Thoracic aorta (tissue), 2 donors: ENCODE results near the gene LARP6. TPM values are rescaled to one million over a fixed set of nuclear protein-coding genes. Genes with fewer than 3 reads are reported as not detected.
A peak's percentile ranks its signal among the peaks of the same experiment; 100 is the strongest.

ENCODE experiments used
- ATAC-seq: fragments of 150-250 bp; one replicate; pipeline ENCODE4 v1.8.0; 2017; ENCODE audit warnings: low read depth; ENCODE audit not compliant: insufficient number of reproducible peaks, low FRiP score
- DNase-seq: peaks from one replicate; pipeline ENCODE4 v3.0.0-alpha.2; 2020; ENCODE audit warnings: low spot score
- H3K27ac ChIP-seq, 2 donors: fragments of 200-600 bp; sonication (generic); 1 replicate in 1 of 2; 2 replicates in 1 of 2; pipeline ENCODE4 v1.5.1; 2016; ENCODE audit warnings: mild to moderate bottlenecking in 2 of 2, moderate library complexity in 2 of 2
- H3K27me3 ChIP-seq: fragments of 200-600 bp; sonication (generic); replicated peaks from 2 replicates; pipeline ENCODE4 v1.6.0; 2016; ENCODE audit warnings: mild to moderate bottlenecking; ENCODE audit not compliant: insufficient read depth
- H3K36me3 ChIP-seq: fragments of 200-600 bp; sonication (generic); one replicate; pipeline ENCODE4 v1.5.1; 2016
- H3K4me1 ChIP-seq, 2 donors: fragments of 200-600 bp; sonication (generic); 1 replicate in 1 of 2; 2 replicates in 1 of 2; pipeline versions ENCODE4 v1.5.1 to v1.6.0; 2016; ENCODE audit warnings: low read depth in 2 of 2, mild to moderate bottlenecking in 1 of 2; ENCODE audit not compliant: control insufficient read depth in 1 of 2
- H3K4me3 ChIP-seq: fragments of 200-600 bp; sonication (generic); 2 replicates; pipeline ENCODE4 v1.5.1; 2016; ENCODE audit warnings: mild to moderate bottlenecking
- H3K9me3 ChIP-seq: fragments of 200-600 bp; sonication (generic); 2 replicates; pipeline ENCODE4 v1.5.1; 2016
- total RNA-seq, 2 donors: library from RNA; depleted of rRNA; stranded (reverse); fragments of >200 nt; gene quantifications; one replicate each; pipeline versions ENCODE4 v1.1.0 to v1.2.3, GENCODE V29; 2016
- TF ChIP-seq, protein P1 (sequence below): fragments of 200-600 bp; sonication (generic); IDR thresholded peaks from one replicate; pipeline ENCODE4 v1.5.1; 2019; ENCODE audit warnings: antibody characterized with exemption

LARP6 gene
- total RNA-seq, 2 donors from 2014 or later, result 43.3 to 92.6 TPM

- DNase-seq, result no peak
- Histone ChIP-seq H3K4me3 (peak overlapping the region; percentile 85), H3K27me3 (no peaks in the 10 kb centered on the region), H3K27ac (peak overlapping the region; percentile 93 to 98), H3K4me1 (peaks cover 12 to 55% of the 10 kb centered on the region in 2 donors), H3K36me3 (peaks cover 4% of the 10 kb centered on the region), H3K9me3 (no peaks in the 10 kb centered on the region)
- no peak for ATAC-seq
- TF ChIP-seq, protein P1, sequence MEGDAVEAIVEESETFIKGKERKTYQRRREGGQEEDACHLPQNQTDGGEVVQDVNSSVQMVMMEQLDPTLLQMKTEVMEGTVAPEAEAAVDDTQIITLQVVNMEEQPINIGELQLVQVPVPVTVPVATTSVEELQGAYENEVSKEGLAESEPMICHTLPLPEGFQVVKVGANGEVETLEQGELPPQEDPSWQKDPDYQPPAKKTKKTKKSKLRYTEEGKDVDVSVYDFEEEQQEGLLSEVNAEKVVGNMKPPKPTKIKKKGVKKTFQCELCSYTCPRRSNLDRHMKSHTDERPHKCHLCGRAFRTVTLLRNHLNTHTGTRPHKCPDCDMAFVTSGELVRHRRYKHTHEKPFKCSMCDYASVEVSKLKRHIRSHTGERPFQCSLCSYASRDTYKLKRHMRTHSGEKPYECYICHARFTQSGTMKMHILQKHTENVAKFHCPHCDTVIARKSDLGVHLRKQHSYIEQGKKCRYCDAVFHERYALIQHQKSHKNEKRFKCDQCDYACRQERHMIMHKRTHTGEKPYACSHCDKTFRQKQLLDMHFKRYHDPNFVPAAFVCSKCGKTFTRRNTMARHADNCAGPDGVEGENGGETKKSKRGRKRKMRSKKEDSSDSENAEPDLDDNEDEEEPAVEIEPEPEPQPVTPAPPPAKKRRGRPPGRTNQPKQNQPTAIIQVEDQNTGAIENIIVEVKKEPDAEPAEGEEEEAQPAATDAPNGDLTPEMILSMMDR, result no peak
Observed at GRCh38 chr15:70853318-70853972, 512 bp downstream of the LARP6 start.

DNA sequence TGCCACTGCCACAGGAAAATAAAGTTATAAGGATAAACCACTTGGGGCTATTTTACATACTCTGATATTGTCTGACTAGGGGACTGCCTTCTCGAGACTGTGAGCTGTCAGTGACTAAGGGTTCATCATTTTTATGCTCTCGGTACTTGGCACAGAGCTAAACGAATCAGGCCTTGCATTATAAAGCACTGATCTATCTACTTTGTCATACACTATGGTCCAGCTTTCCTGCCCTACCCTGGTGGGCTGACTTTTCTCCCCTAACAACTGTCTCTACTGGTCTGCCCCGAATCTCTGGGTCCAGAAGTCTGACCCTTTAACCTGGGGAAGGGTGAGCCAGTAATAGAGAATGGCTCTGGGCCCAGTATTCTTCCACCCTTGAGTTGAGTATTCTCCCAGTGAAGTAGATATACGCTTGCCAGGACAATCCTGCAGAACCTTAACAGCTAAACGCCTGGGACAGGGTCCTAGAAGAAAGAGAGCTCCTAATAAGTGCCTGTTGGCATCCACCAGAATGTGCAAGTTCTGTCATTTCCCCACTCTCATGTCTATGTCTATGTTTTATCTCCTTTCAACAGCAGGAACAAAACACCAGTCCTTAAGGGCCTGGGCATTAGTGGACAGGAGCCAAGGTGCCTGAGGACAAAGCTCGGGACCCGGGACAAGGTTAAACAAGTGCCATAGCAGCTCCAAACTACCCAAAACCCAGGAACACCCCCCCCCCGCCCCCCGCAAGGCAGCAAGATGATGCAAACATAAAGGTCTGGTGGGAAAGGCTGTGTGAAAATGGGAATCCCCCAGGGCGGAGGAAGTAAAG, 1.2 kb downstream of the LARP6 start:
- Histone ChIP-seq H3K4me3 (peak overlapping the region; percentile 85), H3K9me3 (no peaks in the 10 kb centered on the region), H3K36me3 (peaks cover 4% of the 10 kb centered on the region), H3K27me3 (no peaks in the 10 kb centered on the region), H3K27ac (peak overlapping the region; percentile 93 to 98), H3K4me1 (peaks cover 12 to 53% of the 10 kb centered on the region in 2 donors)
- no peak for DNase-seq
- TF ChIP-seq, protein P1, result no peak
- ATAC-seq, result no peak

GRCh38 chr15:70851889-70852288, 2.1 kb downstream of the LARP6 start:
- Histone ChIP-seq H3K36me3 (peaks cover 4% of the 10 kb centered on the region), H3K9me3 (no peaks in the 10 kb centered on the region), H3K27me3 (no peaks in the 10 kb centered on the region), H3K27ac (peak overlapping the region in 1 of 2 donors; percentile 98), H3K4me3 (peak overlapping the region; percentile 85), H3K4me1 (peaks cover 12 to 44% of the 10 kb centered on the region in 2 donors)
- TF ChIP-seq, protein P1, result no peak
- ATAC-seq (no peak), DNase-seq (no peak)

GRCh38 chr15:70845602-70846360, 8.2 kb downstream of the LARP6 start:
- Histone ChIP-seq H3K4me1 (peaks cover 0 to 3% of the 10 kb centered on the region in 2 donors), H3K27ac (no peak overlapping the region), H3K36me3 (no peaks in the 10 kb centered on the region), H3K4me3 (no peak overlapping the region), H3K9me3 (no peaks in the 10 kb centered on the region), H3K27me3 (no peaks in the 10 kb centered on the region)
- ATAC-seq, result no peak
- no peak for DNase-seq
- TF ChIP-seq, protein P1, result no peak

GRCh38 chr15:70837476-70837875, 16.5 kb downstream of the LARP6 start:
- H3K4me1 ChIP-seq, result peaks cover 11 to 40% of the 10 kb centered on the region in 2 donors
- DNase-seq, result no peak
- H3K4me3 ChIP-seq, result no peak overlapping the region
- H3K36me3 ChIP-seq, result peaks cover 3% of the 10 kb centered on the region
- no peak overlapping the region for H3K27ac ChIP-seq
- TF ChIP-seq, protein P1, result no peak
- ATAC-seq, result no peak
- H3K27me3 ChIP-seq, result no peaks in the 10 kb centered on the region
- no peaks in the 10 kb centered on the region for H3K9me3 ChIP-seq
